ENCODE data around the gene GTSE1.

The GTSE1 gene

DNA sequence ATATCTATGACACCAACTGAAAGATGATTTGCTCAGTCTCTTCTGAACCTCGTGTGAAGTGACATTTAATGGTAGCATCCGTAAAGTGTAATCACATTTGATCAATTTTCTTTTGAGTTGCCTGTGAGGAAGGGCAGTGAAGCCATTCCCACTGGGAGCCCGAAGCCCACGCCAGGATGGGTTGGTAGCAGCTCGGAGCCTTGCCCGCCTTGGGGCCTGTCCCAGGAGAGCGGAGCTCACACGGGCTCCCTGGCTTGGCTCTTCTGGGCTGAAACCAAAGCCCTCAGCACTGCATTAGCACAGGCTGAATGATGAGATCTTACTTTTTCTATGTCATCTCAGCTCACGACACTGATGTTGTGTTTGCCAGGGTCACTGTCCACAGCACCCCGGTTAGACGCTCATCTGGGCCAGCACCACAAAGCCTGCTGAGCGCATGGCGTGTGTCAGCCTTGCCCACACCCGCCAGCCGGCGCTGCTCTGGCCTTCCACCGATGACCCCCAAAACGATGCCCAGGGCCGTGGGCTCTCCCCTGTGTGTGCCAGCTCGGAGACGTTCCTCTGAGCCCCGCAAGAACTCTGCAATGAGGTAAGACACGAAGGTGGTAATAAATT is 29.5 kb downstream of the GTSE1 start:
- H3K9me2 ChIP-seq (replicated peaks; ENCODE audit: insufficient read depth, low read length), result no peaks in the 10 kb centered on the region
- no peaks in the 10 kb centered on the region for H3F3A ChIP-seq (ENCODE audit: insufficient read depth)
- no peak for TF ChIP-seq EZH2phosphoT487 (conservative IDR thresholded peaks at IDR 0.05; ENCODE audit: low read length)
- TF ChIP-seq, protein P1, sequence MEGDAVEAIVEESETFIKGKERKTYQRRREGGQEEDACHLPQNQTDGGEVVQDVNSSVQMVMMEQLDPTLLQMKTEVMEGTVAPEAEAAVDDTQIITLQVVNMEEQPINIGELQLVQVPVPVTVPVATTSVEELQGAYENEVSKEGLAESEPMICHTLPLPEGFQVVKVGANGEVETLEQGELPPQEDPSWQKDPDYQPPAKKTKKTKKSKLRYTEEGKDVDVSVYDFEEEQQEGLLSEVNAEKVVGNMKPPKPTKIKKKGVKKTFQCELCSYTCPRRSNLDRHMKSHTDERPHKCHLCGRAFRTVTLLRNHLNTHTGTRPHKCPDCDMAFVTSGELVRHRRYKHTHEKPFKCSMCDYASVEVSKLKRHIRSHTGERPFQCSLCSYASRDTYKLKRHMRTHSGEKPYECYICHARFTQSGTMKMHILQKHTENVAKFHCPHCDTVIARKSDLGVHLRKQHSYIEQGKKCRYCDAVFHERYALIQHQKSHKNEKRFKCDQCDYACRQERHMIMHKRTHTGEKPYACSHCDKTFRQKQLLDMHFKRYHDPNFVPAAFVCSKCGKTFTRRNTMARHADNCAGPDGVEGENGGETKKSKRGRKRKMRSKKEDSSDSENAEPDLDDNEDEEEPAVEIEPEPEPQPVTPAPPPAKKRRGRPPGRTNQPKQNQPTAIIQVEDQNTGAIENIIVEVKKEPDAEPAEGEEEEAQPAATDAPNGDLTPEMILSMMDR (IDR thresholded peaks at IDR 0.05; ENCODE audit: insufficient read depth, low read length, poor library complexity, severe bottlenecking), result no peak
- no peak overlapping the region for H2AFZ ChIP-seq (ENCODE audit: low read depth, low read length, severe bottlenecking)
- no peaks in the 10 kb centered on the region for H3K27me3 ChIP-seq (ENCODE audit: low read length)
- no peak overlapping the region for H3K4me2 ChIP-seq (ENCODE audit: low read depth, low read length, poor library complexity, severe bottlenecking)
- H3K4me3 ChIP-seq (ENCODE audit: insufficient read depth, low read length, poor library complexity, severe bottlenecking), result no peak overlapping the region
- H3K36me3 ChIP-seq (ENCODE audit: low read length), result peaks cover 12% of the 10 kb centered on the region; the same call in 1 of the 2 replicates
- no peak overlapping the region for H3K27ac ChIP-seq (ENCODE audit: low read depth, low read length)
- no peaks in the 10 kb centered on the region for H4K20me1 ChIP-seq (ENCODE audit: low read depth, low read length)
- H3K9ac ChIP-seq (ENCODE audit: low read length), result no peak overlapping the region
- peaks cover 5% of the 10 kb centered on the region; the same call in 1 of the 2 replicates for H3K79me2 ChIP-seq (ENCODE audit: insufficient read depth, low read length)
- no peaks in the 10 kb centered on the region for H3K9me3 ChIP-seq (ENCODE audit: insufficient read depth, low read length)

- no peak overlapping the region for H3K9ac ChIP-seq (ENCODE audit: low read length)
- H3F3A ChIP-seq (ENCODE audit: insufficient read depth), result no peaks in the 10 kb centered on the region
- no peak for TF ChIP-seq EZH2phosphoT487 (conservative IDR thresholded peaks at IDR 0.05; ENCODE audit: low read length)
- TF ChIP-seq, protein P1 (IDR thresholded peaks at IDR 0.05; ENCODE audit: insufficient read depth, low read length, poor library complexity, severe bottlenecking), result no peak
- no peak overlapping the region for H2AFZ ChIP-seq (ENCODE audit: low read depth, low read length, severe bottlenecking)
- H3K4me2 ChIP-seq (ENCODE audit: low read depth, low read length, poor library complexity, severe bottlenecking), result no peak overlapping the region
- H4K20me1 ChIP-seq (ENCODE audit: low read depth, low read length), result no peaks in the 10 kb centered on the region
- no peak overlapping the region for H3K4me3 ChIP-seq (ENCODE audit: insufficient read depth, low read length, poor library complexity, severe bottlenecking)
- peaks cover 12% of the 10 kb centered on the region; the same call in 1 of the 2 replicates for H3K36me3 ChIP-seq (ENCODE audit: low read length)
- no peak overlapping the region for H3K27ac ChIP-seq (ENCODE audit: low read depth, low read length)
- no peaks in the 10 kb centered on the region for H3K27me3 ChIP-seq (ENCODE audit: low read length)
- H3K9me3 ChIP-seq (ENCODE audit: insufficient read depth, low read length), result no peaks in the 10 kb centered on the region
- no peaks in the 10 kb centered on the region for H3K79me2 ChIP-seq (ENCODE audit: insufficient read depth, low read length)
- H3K9me2 ChIP-seq (replicated peaks; ENCODE audit: insufficient read depth, low read length), result no peaks in the 10 kb centered on the region
Measured at GRCh38 chr22:46327691-46328465, 31.2 kb downstream of the GTSE1 start.

DNA sequence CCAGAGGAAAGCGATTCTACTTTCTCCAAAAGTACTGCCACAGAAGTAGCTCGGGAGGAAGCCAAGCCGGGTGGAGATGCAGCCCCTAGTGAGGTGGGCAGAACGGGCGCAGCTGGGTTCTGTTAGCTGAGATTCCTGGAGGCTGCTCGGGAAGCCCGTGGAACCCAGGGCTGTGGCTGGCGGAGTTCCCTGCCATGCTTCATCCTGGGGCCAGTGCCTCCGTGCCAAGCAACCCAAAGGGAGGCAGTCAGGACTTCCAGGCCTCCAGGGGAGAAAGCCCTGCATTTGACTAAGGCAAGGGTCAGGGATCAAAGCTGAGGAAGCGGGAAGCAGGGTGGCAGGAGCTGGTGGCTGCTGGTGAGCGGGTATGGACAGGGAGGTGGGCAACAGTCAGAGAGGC is 32.1 kb downstream of the GTSE1 start:
- no peaks in the 10 kb centered on the region for H3K27me3 ChIP-seq (ENCODE audit: low read length)
- H3K4me3 ChIP-seq (ENCODE audit: insufficient read depth, low read length, poor library complexity, severe bottlenecking), result no peak overlapping the region
- H3K79me2 ChIP-seq (ENCODE audit: insufficient read depth, low read length), result no peaks in the 10 kb centered on the region
- H3K27ac ChIP-seq (ENCODE audit: low read depth, low read length), result no peak overlapping the region
- no peaks in the 10 kb centered on the region for H4K20me1 ChIP-seq (ENCODE audit: low read depth, low read length)
- H3K36me3 ChIP-seq (ENCODE audit: low read length), result peaks cover 12% of the 10 kb centered on the region; the same call in 1 of the 2 replicates
- 0 out of 2 replicates have a peak, but pooled peaks cover 8% of the 10 kb centered on the region for H3F3A ChIP-seq (ENCODE audit: insufficient read depth)
- TF ChIP-seq EZH2phosphoT487 (conservative IDR thresholded peaks at IDR 0.05; ENCODE audit: low read length), result no peak
- TF ChIP-seq, protein P1 (IDR thresholded peaks at IDR 0.05; ENCODE audit: insufficient read depth, low read length, poor library complexity, severe bottlenecking), result no peak
- H3K9me2 ChIP-seq (replicated peaks; ENCODE audit: insufficient read depth, low read length), result no peaks in the 10 kb centered on the region
- H3K4me2 ChIP-seq (ENCODE audit: low read depth, low read length, poor library complexity, severe bottlenecking), result no peak overlapping the region
- H2AFZ ChIP-seq (ENCODE audit: low read depth, low read length, severe bottlenecking), result no peak overlapping the region
- H3K9ac ChIP-seq (ENCODE audit: low read length), result no peak overlapping the region
- no peaks in the 10 kb centered on the region for H3K9me3 ChIP-seq (ENCODE audit: insufficient read depth, low read length)

Measured in SU-DHL-6 (cell line).